GM12874 (cell line): ENCODE measurements around the gene LILRA2.

ENCODE experiments used
- TF ChIP-seq, protein P1 (sequence below): IDR thresholded peaks from 2 replicates; pipeline ENCODE4 v1.5.1; 2011; ENCODE audit warnings: low read depth, mild to moderate bottlenecking, control low read depth, low read length, moderate library complexity; ENCODE audit not compliant: insufficient read depth

LILRA2 gene

DNA sequence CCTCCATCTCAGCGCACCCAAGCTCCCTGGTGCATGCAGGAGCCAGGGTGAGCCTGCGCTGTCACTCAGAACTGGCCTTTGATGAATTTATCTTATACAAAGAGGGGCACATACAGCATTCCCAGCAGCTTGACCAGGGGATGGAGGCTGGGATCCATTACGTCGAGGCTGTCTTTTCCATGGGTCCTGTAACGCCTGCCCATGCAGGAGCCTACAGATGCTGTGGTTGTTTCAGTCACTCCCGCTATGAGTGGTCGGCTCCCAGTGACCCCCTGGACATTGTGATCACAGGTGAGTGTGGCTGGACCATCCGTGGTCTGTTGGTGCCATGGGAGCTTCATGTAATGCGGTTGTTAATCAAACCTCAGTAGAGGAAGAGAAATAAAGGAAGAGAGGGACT lies 38.0 kb upstream of the LILRA2 start:
- TF ChIP-seq, protein P1, sequence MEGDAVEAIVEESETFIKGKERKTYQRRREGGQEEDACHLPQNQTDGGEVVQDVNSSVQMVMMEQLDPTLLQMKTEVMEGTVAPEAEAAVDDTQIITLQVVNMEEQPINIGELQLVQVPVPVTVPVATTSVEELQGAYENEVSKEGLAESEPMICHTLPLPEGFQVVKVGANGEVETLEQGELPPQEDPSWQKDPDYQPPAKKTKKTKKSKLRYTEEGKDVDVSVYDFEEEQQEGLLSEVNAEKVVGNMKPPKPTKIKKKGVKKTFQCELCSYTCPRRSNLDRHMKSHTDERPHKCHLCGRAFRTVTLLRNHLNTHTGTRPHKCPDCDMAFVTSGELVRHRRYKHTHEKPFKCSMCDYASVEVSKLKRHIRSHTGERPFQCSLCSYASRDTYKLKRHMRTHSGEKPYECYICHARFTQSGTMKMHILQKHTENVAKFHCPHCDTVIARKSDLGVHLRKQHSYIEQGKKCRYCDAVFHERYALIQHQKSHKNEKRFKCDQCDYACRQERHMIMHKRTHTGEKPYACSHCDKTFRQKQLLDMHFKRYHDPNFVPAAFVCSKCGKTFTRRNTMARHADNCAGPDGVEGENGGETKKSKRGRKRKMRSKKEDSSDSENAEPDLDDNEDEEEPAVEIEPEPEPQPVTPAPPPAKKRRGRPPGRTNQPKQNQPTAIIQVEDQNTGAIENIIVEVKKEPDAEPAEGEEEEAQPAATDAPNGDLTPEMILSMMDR, result no peak

DNA sequence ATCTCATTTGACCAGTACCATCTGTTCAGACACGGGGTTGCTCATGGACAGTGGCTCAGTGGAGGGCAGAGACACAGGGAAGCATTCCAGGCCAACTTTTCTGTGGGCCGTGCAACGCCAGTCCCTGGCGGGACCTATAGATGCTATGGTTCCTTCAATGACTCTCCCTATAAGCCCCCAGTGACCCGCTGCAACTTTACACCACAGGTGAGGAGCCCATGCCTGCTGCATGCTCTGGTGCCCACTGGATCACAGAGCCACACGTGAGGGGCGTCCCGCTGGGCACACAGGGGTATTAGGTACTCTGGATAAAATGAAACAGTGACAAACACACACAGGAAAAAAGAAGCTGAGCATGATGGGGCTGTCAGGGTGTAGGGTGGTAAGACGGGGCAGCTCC lies 36.6 kb upstream of the LILRA2 start:
- TF ChIP-seq, protein P1, result no peak

DNA sequence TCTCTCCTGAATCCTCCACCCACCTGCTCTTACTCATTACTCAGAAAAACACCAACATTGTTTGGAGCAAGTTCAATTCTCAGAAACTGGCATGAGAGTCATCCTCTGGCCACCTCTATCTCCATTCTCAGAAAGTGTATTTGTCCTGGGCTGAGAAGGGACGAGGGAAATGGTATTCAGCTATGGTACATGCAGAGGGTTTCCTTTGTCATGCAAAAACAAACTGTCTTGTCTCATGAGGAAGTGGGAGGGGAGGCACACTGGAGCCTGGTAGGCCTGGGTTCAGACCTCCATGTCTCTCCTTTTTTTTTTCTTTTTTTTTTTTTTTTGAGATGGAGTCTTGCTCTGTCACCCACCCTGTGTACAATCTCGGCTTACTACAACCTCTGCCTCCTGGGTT lies 31.9 kb upstream of the LILRA2 start:
- TF ChIP-seq, protein P1, result no peak

DNA sequence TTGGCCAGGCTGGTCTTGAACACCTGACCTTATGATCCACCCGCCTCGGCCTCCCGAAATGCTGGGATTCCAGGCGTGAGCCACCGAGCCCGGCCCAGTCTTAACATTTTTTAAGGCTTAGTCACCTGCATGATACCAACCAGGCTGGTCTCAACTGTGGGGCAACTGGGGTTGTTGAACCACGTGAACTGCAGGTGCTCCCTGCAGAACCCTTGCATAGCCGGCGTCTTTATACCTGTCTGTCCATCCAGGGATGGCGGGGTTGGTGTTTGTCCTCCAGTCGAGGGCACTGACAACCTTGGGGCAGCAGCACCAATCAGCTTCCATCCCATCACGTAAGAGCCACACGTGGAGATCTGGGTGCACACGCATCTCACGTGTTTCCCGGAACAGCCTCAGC lies 24.8 kb upstream of the LILRA2 start:
- TF ChIP-seq, protein P1, result no peak

DNA sequence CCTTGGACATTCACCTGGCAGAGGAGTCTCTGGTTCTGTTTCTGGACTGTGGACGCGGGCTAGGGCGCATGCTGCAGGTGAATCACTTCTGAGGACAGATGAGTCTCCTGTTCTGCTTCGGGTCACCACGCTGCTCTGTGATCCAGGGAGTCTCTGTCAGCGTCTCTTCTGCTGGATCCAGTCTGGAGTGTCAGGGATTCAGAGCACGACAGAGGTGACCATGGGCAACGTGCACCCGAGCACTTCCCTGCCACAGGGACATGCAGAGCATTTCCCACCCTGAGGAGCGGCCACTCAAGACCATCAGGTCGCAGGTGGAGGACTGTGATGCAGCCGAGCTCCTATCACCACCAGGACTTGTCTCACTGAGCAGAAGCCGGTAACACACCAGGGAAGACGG lies 24.4 kb upstream of the LILRA2 start:
- TF ChIP-seq, protein P1, result no peak

DNA sequence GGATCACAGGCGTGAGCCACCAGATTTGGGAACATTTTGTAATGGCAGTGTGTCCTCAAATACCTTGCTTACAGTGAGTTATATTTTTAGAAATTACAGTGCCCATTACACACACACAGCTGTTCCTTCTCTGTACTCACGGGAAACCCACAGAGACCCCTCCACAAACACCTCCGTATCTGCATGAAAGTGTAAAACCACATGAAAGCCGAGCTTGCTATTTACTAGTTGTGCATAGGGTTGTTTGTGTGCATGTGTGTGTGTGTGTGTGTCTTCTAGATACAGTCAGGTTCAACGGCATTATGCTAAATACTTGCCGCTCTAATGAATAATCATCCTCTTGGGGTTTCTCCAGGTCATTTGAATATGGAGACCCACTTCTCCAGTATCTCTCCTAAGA lies 22.3 kb upstream of the LILRA2 start:
- TF ChIP-seq, protein P1, result no peak

DNA sequence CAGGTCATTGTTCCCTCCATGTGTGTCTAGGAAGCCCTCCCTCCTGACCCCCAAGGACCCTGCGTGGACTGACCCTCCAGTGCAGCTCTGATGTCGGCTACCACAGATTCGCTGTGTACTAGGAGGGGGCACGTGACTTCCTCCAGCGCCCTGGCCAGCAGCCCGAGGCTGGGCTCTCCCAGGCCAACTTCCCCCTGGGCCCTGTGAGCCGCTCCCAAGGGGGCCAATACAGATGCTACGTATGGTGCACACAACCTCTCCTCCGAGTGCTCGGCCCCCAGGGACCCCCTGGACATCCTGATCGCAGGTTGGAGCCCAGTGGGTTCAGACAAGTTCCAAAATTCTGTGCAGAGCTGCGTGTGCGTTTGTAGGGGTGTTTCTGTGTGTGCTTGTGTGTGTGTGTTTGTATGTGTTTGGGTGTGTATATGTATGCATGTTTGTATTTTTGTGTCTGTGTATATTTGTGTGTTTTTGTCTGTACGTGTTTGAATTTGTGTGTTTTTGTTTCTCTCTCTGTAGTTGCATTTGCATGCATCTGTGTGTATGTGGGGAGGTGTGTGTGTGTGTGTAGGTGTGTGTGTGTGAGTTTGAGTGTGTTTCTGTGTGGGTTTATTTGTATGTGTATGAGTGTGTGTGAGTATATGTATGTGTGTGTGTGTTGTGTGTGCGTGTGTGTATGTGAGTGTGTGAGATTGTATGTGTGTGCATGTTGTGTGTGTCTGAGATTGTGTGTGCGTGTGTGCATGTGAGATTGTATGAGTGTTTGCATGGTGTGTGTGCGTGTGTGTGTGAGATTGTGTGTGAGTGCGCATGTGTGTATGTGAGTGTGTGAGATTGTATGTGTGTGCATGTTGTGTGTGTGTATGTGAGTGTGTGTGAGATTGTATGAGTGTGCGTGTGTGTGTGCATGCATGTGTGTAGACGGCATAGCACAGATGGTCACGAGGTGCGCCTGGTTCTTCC lies 21.4 kb upstream of the LILRA2 start:
- TF ChIP-seq, protein P1, result no peak
